HepG2 (cell line): ENCODE measurements around the gene PEMT. TPM values are rescaled to one million over a fixed set of nuclear protein-coding genes. Genes with fewer than 3 reads are reported as not detected.

ENCODE experiments used
- CSRNP1 ChIP-seq: sonication (generic); formaldehyde crosslinking; IDR thresholded peaks from 2 replicates; pipeline ENCODE4 v1.8.1; 2023; ENCODE audit warnings: mild to moderate bottlenecking, missing genetic modification reagents
- GATAD2A ChIP-seq: IDR thresholded peaks from 2 replicates; pipeline ENCODE4 v1.6.1; 2016
- MAFF ChIP-seq: IDR thresholded peaks from 2 replicates; pipeline ENCODE4 v1.6.1; 2011; ENCODE audit warnings: low read depth, low read length, improper control_type of control experiment
- SALL1 ChIP-seq: sonication (generic); formaldehyde crosslinking; IDR thresholded peaks from 2 replicates; pipeline ENCODE4 v1.8.0; 2022; ENCODE audit warnings: mild to moderate bottlenecking, missing genetic modification reagents
- SAP130 ChIP-seq: IDR thresholded peaks from 2 replicates; pipeline ENCODE4 v1.6.1; 2016; ENCODE audit warnings: low read depth
- SIX4 ChIP-seq: sonication (generic); formaldehyde crosslinking; IDR thresholded peaks from 2 replicates; pipeline ENCODE4 v1.4.0; 2020; ENCODE audit warnings: missing genetic modification reagents
- SMAD9 ChIP-seq: sonication (generic); formaldehyde crosslinking; IDR thresholded peaks from 2 replicates; pipeline ENCODE4 v1.5.1; 2020; ENCODE audit warnings: mild to moderate bottlenecking, missing genetic modification reagents
- THYN1 ChIP-seq: sonication (generic); formaldehyde crosslinking; IDR thresholded peaks from 2 replicates; pipeline ENCODE4 v1.8.1; 2023; ENCODE audit warnings: low read depth, mild to moderate bottlenecking, moderate library complexity, missing genetic modification reagents, borderline replicate concordance
- TRIM24 ChIP-seq: sonication (generic); formaldehyde crosslinking; IDR thresholded peaks from 2 replicates; pipeline ENCODE4 v1.8.0; 2022; ENCODE audit warnings: mild to moderate bottlenecking, missing genetic modification reagents
- ZNF251 ChIP-seq: sonication (generic); formaldehyde crosslinking; IDR thresholded peaks from 2 replicates; pipeline ENCODE4 v1.9.0; 2021; ENCODE audit warnings: mild to moderate bottlenecking, missing genetic modification reagents
- ZNF609 ChIP-seq: sonication (generic); formaldehyde crosslinking; IDR thresholded peaks from 2 replicates; pipeline ENCODE4 v1.4.0; 2020; ENCODE audit warnings: mild to moderate bottlenecking, missing genetic modification reagents, borderline replicate concordance
- ZNF75D ChIP-seq: sonication (generic); formaldehyde crosslinking; IDR thresholded peaks from 2 replicates; pipeline ENCODE4 v1.8.1; 2023; ENCODE audit warnings: missing genetic modification reagents, mild to moderate bottlenecking, borderline replicate concordance
- ZNF768 ChIP-seq: sonication (generic); formaldehyde crosslinking; IDR thresholded peaks from 2 replicates; pipeline ENCODE4 v1.4.0; 2020; ENCODE audit warnings: missing genetic modification reagents
- ZSCAN29 ChIP-seq: sonication (generic); formaldehyde crosslinking; conservative IDR thresholded peaks from 2 replicates; pipeline ENCODE4 v1.4.0; 2020; ENCODE audit warnings: mild to moderate bottlenecking, missing genetic modification reagents
- polyA plus RNA-seq, 8 experiments: library from polyadenylated mRNA; depleted of rRNA in 3 of 8; stranded (reverse) in 7 of 8; unstranded in 1 of 8; fragments of >200 nt; fragmentation: Illumina TruSeq in 4 of 8; extraction: Trizol in 4 of 8; gene quantifications; 2 replicates each; pipeline versions ENCODE4 v1.2.1 to v1.2.3, GENCODE V29; 2011 to 2016; ENCODE audit warnings: low read depth in 4 of 8, missing spikeins in 1 of 8, mixed read lengths in 1 of 8; ENCODE audit not compliant: insufficient read depth in 1 of 8
- total RNA-seq, 5 experiments: library from RNA; depleted of rRNA; stranded (reverse); fragments of >200 nt; fragmentation: Illumina TruSeq; extraction: Trizol; gene quantifications; 2 replicates each; pipeline ENCODE4 v1.2.3, GENCODE V29; 2016; ENCODE audit warnings: low read depth in 1 of 5
- TF ChIP-seq, protein P1 (sequence below): sonication (generic); formaldehyde crosslinking; IDR thresholded peaks from 2 replicates; pipeline ENCODE4 v1.5.0; 2020; ENCODE audit warnings: missing genetic modification reagents
- TF ChIP-seq, protein P2 (sequence below): sonication (generic); formaldehyde crosslinking; IDR thresholded peaks from 2 replicates; pipeline ENCODE4 v1.4.0; 2020; ENCODE audit warnings: missing genetic modification reagents, mild to moderate bottlenecking, borderline replicate concordance
- TF ChIP-seq, protein P3 (sequence below): sonication (generic); formaldehyde crosslinking; IDR thresholded peaks from 2 replicates; pipeline ENCODE4 v1.4.0; 2020; ENCODE audit warnings: missing genetic modification reagents

Gene PEMT
- total and polyA plus RNA-seq, 2 of the 13 experiments (the other 11 are each of a cell fraction or from before 2014, with no cell fraction given), result 31.7 to 43.6 TPM

DNA sequence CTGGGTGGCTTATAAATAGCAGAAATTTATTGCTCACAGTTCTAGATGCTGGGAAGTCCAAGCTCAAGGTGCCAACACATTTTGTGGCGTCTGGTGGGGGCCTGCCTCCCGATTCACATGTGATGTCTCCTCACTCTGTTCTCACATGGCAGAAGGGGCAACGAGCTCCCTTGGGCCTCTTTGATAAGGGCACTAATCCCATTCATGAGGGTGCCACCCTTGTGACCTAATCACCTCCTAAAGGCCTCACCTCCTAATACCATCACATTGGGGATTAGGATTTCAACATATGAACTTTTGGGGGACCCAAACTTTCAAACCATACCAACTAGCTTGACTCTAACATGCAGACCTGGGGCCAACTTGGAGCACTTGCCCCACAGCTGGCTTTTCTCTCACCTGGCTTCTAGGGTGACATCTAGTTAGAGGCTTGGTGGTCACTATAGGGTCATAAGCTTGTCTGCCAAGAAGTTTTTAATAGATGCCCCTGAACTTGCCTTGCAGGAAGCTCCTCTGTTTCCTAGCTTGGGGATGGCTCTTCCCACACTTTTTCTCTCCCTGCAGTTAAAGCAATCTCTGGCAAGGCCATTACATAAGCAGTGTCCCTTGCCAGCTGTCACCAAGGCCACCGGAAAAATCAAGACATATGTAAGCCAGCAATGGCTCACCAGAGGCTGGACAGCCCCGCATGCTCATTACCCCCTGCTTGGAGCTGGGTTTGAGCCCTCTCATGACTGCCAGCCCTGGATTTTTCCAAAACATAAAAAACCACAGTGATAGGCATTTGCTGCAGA, 123.1 kb downstream of the PEMT start (continued):
- TF ChIP-seq, protein P1, sequence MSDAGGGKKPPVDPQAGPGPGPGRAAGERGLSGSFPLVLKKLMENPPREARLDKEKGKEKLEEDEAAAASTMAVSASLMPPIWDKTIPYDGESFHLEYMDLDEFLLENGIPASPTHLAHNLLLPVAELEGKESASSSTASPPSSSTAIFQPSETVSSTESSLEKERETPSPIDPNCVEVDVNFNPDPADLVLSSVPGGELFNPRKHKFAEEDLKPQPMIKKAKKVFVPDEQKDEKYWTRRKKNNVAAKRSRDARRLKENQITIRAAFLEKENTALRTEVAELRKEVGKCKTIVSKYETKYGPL (CRISPR knock-in tag), result peak; percentile 35; the same call in 1 of the 2 replicates
- TF ChIP-seq, protein P2, sequence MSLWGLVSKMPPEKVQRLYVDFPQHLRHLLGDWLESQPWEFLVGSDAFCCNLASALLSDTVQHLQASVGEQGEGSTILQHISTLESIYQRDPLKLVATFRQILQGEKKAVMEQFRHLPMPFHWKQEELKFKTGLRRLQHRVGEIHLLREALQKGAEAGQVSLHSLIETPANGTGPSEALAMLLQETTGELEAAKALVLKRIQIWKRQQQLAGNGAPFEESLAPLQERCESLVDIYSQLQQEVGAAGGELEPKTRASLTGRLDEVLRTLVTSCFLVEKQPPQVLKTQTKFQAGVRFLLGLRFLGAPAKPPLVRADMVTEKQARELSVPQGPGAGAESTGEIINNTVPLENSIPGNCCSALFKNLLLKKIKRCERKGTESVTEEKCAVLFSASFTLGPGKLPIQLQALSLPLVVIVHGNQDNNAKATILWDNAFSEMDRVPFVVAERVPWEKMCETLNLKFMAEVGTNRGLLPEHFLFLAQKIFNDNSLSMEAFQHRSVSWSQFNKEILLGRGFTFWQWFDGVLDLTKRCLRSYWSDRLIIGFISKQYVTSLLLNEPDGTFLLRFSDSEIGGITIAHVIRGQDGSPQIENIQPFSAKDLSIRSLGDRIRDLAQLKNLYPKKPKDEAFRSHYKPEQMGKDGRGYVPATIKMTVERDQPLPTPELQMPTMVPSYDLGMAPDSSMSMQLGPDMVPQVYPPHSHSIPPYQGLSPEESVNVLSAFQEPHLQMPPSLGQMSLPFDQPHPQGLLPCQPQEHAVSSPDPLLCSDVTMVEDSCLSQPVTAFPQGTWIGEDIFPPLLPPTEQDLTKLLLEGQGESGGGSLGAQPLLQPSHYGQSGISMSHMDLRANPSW (CRISPR knock-in tag), result no peak
- no peak for TF ChIP-seq ZNF75D (CRISPR knock-in tag)
- TF ChIP-seq ZNF251 (CRISPR knock-in tag), result no peak
- no peak for TF ChIP-seq ZNF609 (CRISPR knock-in tag)
- peak; percentile 47 for TF ChIP-seq SAP130
- no peak for TF ChIP-seq SIX4 (CRISPR knock-in tag)
- 0 out of 2 replicates have a peak, but pooled peaks have one; percentile 39 for TF ChIP-seq GATAD2A (CRISPR knock-in tag)
- peak; percentile 12; the same call in 1 of the 2 replicates for TF ChIP-seq SALL1
- no peak for TF ChIP-seq CSRNP1 (CRISPR knock-in tag)
- no peak for TF ChIP-seq ZSCAN29 (CRISPR knock-in tag)
- TF ChIP-seq THYN1 (CRISPR knock-in tag), result no peak
- TF ChIP-seq, protein P3, sequence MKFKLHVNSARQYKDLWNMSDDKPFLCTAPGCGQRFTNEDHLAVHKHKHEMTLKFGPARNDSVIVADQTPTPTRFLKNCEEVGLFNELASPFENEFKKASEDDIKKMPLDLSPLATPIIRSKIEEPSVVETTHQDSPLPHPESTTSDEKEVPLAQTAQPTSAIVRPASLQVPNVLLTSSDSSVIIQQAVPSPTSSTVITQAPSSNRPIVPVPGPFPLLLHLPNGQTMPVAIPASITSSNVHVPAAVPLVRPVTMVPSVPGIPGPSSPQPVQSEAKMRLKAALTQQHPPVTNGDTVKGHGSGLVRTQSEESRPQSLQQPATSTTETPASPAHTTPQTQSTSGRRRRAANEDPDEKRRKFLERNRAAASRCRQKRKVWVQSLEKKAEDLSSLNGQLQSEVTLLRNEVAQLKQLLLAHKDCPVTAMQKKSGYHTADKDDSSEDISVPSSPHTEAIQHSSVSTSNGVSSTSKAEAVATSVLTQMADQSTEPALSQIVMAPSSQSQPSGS (CRISPR knock-in tag), result no peak
- TF ChIP-seq ZNF768 (CRISPR knock-in tag), result no peak
- no peak for TF ChIP-seq SMAD9 (CRISPR knock-in tag)
- TF ChIP-seq MAFF, result no peak
- no peak for TF ChIP-seq TRIM24 (CRISPR knock-in tag)
